Heart right ventricle (tissue), 16 donors: ENCODE measurements around the gene KCNN3. TPM values are rescaled to one million over a fixed set of nuclear protein-coding genes. Genes with fewer than 3 reads are reported as not detected.

ENCODE experiments used
- ATAC-seq, 8 donors: fragments of 200-7000 bp; cut with Tn5 transposase; one replicate each; pipeline ENCODE4 v1.9.1; 2020; ENCODE audit warnings: mild to moderate bottlenecking in 8 of 8, moderate library complexity in 8 of 8, moderate number of reproducible peaks in 1 of 8
- DNase-seq, 2 donors: peaks; one replicate each; pipeline ENCODE4 v3.0.0-alpha.2; 2020
- H3K27ac ChIP-seq, 10 donors: fragments of 200-600 bp; sonication (generic) in 2 of 10; one replicate each; pipeline versions ENCODE4 v1.5.0 to v1.8.0; 2020 to 2022; ENCODE audit warnings: mild to moderate bottlenecking in 3 of 10
- H3K27me3 ChIP-seq, 7 donors: fragments of 200-600 bp; one replicate each; pipeline ENCODE4 v1.8.0; 2021 to 2022; ENCODE audit warnings: mild to moderate bottlenecking in 2 of 7
- H3K36me3 ChIP-seq, 9 donors: fragments of 200-600 bp; sonication (generic) in 1 of 9; one replicate each; pipeline versions ENCODE4 v1.5.0 to v1.8.0; 2020 to 2022; ENCODE audit warnings: mild to moderate bottlenecking in 2 of 9
- H3K4me1 ChIP-seq, 9 donors: fragments of 200-600 bp; sonication (generic) in 1 of 9; one replicate each; pipeline versions ENCODE4 v1.5.0 to v1.8.0; 2020 to 2022; ENCODE audit warnings: mild to moderate bottlenecking in 4 of 9
- H3K4me3 ChIP-seq, 10 donors: fragments of 200-600 bp; sonication (generic) in 2 of 10; one replicate each; pipeline versions ENCODE4 v1.5.0 to v1.8.0; 2020 to 2022; ENCODE audit warnings: mild to moderate bottlenecking in 7 of 10, moderate library complexity in 2 of 10
- H3K9me3 ChIP-seq, 11 donors: fragments of 200-600 bp in 10 of 11; sonication (generic) in 2 of 11; one replicate each; pipeline versions ENCODE4 v1.5.0 to v1.8.0; 2013 to 2022; ENCODE audit warnings: mild to moderate bottlenecking in 2 of 11, control low read depth in 1 of 11, moderate library complexity in 1 of 11
- WGBS, 2 donors: extraction: QIAGEN DNeasy Blood & Tissue Kit; methylation state at CpG; one replicate each; pipeline ENCODE4 v1.1.7; 2013; ENCODE audit warnings: inconsistent platforms in 1 of 2; 5-methylcytosine and 5-hydroxymethylcytosine counted together
- intact Hi-C, 10 donors: fragments of 100-400 bp; cut with DNase I; formaldehyde crosslinking; loops; one replicate each; pipeline versions ENCODE4 v1.11.1 to v1.14.2; 2022
- polyA plus RNA-seq, 2 donors: library from polyadenylated mRNA; stranded (reverse); fragments of 200-250 nt; gene quantifications; one replicate each; pipeline ENCODE4 v1.2.3, GENCODE V29; 2013
- total RNA-seq, 10 donors: library from RNA; stranded (reverse); fragmentation: NEBNext Ultra II Directional in 3 of 10; extraction: Animal tissue kit (Norgen Biotek cat#: 25700) in 3 of 10; gene quantifications; one replicate each; pipeline versions ENCODE4 v1.2.1 to v1.2.4, GENCODE V29; 2021 to 2023
- TF ChIP-seq, protein P1 (sequence below), 9 donors: fragments of 200-600 bp; sonication (generic) in 2 of 9; IDR thresholded peaks; one replicate each; pipeline versions ENCODE4 v1.5.0 to v1.8.0; 2021 to 2022; ENCODE audit warnings: antibody characterized with exemption in 9 of 9, mild to moderate bottlenecking in 5 of 9, moderate library complexity in 1 of 9
- donor health status: Arrhythmogenic right ventricular cardiomyopathy.
- donor health status: ischemic (EF 13 %, LVEDD 7.1; RV severe dilation, severe dysfunction).
- donor health status: healthy with polysubstance abuse.
- donor health status: DM: no; HTN: yes; CAD: no.
- donor health status: DM: no; HTN: no; CAD: no.
- donor health status: ischemic (EF 25% LVEDD 6.9; RV normal size, moderate dysfunction).
- donor health status: ischemic (EF 25% LVEDD 5.7; RV mildly dilated, moderate dysfunction).
- donor health status: healthy.
- donor health status: DM: yes; HTN: yes; CAD: no.
- donor health status: Ischemic cardiomyopathy.
- donor health status: ischemic (EF 35%, LVEDD 5.7; RV mildly dilated, moderate dysfunction).
- donor health status: nonischemic (EF 11% LVEDD 7.7; RV severe dilation, severe dysfunction).
- donor health status: DM: yes; HTN: yes; CAD: no.
- donor health status: PGD.
- donor health status: ischemic (EF 29% LVEDD 5.4; RV normal size, mild dysfunction).
- donor health status: nonischemic (EF 23%, LVEDD 6.1; RV moderate dilation, normal function).

Gene KCNN3
- total and polyA plus RNA-seq, 12 donors, result 0.17 to 5.9 (median 2.6) TPM

DNA sequence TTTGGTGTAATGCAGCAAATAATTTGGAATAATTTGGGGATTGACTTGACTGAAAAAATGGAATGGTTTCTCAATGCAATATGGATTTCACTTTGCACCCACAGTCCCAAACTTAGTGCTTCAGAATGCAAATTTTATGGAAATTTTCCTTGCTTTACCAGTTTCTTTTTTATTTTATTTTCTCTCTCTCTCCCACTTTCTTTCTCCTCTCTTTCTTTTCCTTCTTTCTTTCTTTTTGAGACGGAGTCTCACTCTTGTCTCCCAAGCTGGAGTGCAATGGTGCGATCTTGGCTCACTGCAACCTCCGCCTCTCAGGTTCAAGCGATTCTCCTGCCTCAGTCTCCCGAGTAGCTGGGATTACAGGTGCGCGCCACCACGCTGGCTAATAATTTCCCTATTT, 110.3 kb downstream of the KCNN3 start:
- H3K4me3 ChIP-seq, result no peak overlapping the region
- no peaks in the 10 kb centered on the region for H3K9me3 ChIP-seq
- TF ChIP-seq, protein P1, sequence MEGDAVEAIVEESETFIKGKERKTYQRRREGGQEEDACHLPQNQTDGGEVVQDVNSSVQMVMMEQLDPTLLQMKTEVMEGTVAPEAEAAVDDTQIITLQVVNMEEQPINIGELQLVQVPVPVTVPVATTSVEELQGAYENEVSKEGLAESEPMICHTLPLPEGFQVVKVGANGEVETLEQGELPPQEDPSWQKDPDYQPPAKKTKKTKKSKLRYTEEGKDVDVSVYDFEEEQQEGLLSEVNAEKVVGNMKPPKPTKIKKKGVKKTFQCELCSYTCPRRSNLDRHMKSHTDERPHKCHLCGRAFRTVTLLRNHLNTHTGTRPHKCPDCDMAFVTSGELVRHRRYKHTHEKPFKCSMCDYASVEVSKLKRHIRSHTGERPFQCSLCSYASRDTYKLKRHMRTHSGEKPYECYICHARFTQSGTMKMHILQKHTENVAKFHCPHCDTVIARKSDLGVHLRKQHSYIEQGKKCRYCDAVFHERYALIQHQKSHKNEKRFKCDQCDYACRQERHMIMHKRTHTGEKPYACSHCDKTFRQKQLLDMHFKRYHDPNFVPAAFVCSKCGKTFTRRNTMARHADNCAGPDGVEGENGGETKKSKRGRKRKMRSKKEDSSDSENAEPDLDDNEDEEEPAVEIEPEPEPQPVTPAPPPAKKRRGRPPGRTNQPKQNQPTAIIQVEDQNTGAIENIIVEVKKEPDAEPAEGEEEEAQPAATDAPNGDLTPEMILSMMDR (IDR thresholded peaks at IDR 0.05), result no peak
- DNase-seq, result no peak
- intact Hi-C loops, result loop anchor here in 9 of 10 donors (1.0 to 10.0 kb wide), 5 partner anchors 90 to 195 kb away; partner anchors contain the start of genes CHRNB2 (in 7 of the 9) and KCNN3 (in 1 of the 9)
- H3K27ac ChIP-seq, result peak overlapping the region in 6 of 10 donors; percentile 29 to 71 (median 56)
- H3K27me3 ChIP-seq, result peaks cover 0 to 57% (median 3%) of the 10 kb centered on the region in 7 donors
- 95 to 97% methylated on average over 8 of the region's 8 CpGs for WGBS, 2 donors
- no peaks in the 10 kb centered on the region for H3K36me3 ChIP-seq
- no peak for ATAC-seq
- peaks cover 0 to 35% (median 23%) of the 10 kb centered on the region in 9 donors for H3K4me1 ChIP-seq

GRCh38 chr1:154759196-154759595, 110.9 kb downstream of the KCNN3 start:
- WGBS, 2 donors, result 60 to 76% methylated on average over 7 of the region's 7 CpGs

DNA sequence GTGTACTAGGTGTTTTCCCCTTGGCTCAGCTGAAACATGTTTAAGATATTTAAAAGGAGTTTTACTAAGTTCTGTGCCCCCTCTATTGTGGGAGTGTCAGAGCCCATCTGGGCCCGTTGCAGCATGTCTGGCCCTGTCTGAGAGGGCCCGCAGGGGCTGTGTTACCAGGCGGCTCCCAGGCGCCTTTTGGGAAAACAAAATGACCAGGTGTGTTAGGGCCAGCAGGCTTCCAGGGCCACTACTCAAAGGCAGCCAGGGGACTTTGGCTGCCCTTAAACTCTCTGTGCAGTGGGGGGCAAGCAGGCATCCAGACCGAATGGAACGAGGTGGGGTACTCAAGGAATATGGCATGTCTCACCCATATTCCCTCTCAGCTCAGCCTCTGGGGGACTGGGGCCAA, 111.7 kb downstream of the KCNN3 start:
- no peaks in the 10 kb centered on the region for H3K36me3 ChIP-seq
- H3K4me3 ChIP-seq, result no peak overlapping the region
- TF ChIP-seq, protein P1 (IDR thresholded peaks at IDR 0.05), result no peak
- no peak for ATAC-seq
- no peak for DNase-seq
- WGBS, 2 donors, result 89 to 94% methylated on average over 6 of the region's 6 CpGs
- intact Hi-C loops, result loop anchor here in 4 of 10 donors (10.0 kb wide), 1 partner anchor 194 kb away; the partner anchor contains the start of gene CHRNB2 (in 4 of the 4)
- no peaks in the 10 kb centered on the region for H3K9me3 ChIP-seq
- peaks cover 0 to 42% (median 3%) of the 10 kb centered on the region in 7 donors for H3K27me3 ChIP-seq
- peaks cover 0 to 35% (median 23%) of the 10 kb centered on the region in 9 donors for H3K4me1 ChIP-seq
- H3K27ac ChIP-seq, result peak overlapping the region in 2 of 10 donors; percentile 69 to 71

More at GRCh38 chr1:154759196-154759595, 110.9 kb downstream of the KCNN3 start:
- H3K4me3 ChIP-seq, result no peak overlapping the region
- DNase-seq (no peak), ATAC-seq (peak in 6 of 8 donors; percentile 31 to 91 (median 60))
- intact Hi-C loops, result loop anchor here in 4 of 10 donors (10.0 kb wide), 1 partner anchor 194 kb away; the partner anchor contains the start of gene CHRNB2 (in 4 of the 4)
- peaks cover 0 to 51% (median 3%) of the 10 kb centered on the region in 7 donors for H3K27me3 ChIP-seq
- H3K9me3 ChIP-seq, result no peaks in the 10 kb centered on the region
- H3K27ac ChIP-seq, result peak overlapping the region in 6 of 10 donors; percentile 31 to 71 (median 56)
- peaks cover 0 to 35% (median 23%) of the 10 kb centered on the region in 9 donors for H3K4me1 ChIP-seq
- no peaks in the 10 kb centered on the region for H3K36me3 ChIP-seq
- TF ChIP-seq, protein P1 (IDR thresholded peaks at IDR 0.05), result no peak

DNA sequence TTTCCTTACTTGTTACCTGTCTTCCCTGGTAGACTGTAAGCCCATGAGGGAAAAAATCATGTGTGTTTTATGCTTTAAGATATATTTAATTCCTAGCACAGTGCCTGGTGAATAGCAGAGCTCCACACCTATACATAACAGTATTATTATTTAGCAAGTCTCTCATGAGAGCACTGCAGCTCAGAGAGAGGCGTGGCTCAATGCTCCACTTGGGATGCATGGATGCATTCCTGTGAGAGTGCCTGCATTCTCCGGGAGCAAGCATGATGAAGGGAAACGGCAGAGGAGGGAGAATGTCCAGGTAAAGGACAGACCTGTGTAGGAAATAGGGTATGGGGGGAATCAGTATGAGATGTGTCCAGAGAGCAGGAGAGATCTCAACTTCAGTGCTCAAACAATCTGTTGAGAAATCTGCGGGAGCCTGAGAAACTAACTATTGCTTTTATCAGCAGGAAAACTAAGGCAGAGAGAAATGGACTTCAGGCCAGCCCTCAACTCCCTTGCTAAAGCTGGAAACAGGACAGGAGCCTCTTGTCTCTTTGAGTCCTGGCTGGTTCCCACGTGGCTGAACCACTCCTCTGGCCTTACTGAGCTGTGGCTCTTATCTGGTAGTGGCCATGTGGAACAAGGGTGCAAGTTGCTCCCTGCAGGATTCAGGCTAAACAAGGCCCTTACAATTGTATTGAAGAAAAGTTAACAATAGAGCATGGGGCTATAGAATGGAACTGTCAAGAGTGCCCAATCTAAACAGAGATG, 113.1 kb downstream of the KCNN3 start:
- intact Hi-C loops, result loop anchor here in 4 of 10 donors (10.0 kb wide), 1 partner anchor 192 kb away; the partner anchor contains the start of gene CHRNB2 (in 4 of the 4)
- no peaks in the 10 kb centered on the region for H3K36me3 ChIP-seq
- 63 to 64% methylated on average over 5 of the region's 5 CpGs for WGBS, 2 donors
- DNase-seq, result no peak
- TF ChIP-seq, protein P1 (IDR thresholded peaks at IDR 0.05), result no peak
- ATAC-seq, result peak in 5 of 8 donors; percentile 23 to 72 (median 49)
- no peak overlapping the region for H3K27ac ChIP-seq
- peaks cover 0 to 35% (median 27%) of the 10 kb centered on the region in 9 donors for H3K4me1 ChIP-seq
- no peaks in the 10 kb centered on the region for H3K9me3 ChIP-seq
- H3K27me3 ChIP-seq, result peaks cover 0 to 31% (median 3%) of the 10 kb centered on the region in 7 donors
- H3K4me3 ChIP-seq, result no peak overlapping the region
